Activated naive CD4-positive, alpha-beta T cell (primary cell): ENCODE measurements around the gene KCNIP3.

Experiments used
- DNase-seq, 4 experiments: peaks; one replicate each; lab custom pipeline; 2025; lab: John Stamatoyannopoulos, UW

KCNIP3 gene

GRCh38 chr2:95329891-95330793 lies 33.0 kb downstream of the KCNIP3 start:
- DNase-seq: no peak

DNA sequence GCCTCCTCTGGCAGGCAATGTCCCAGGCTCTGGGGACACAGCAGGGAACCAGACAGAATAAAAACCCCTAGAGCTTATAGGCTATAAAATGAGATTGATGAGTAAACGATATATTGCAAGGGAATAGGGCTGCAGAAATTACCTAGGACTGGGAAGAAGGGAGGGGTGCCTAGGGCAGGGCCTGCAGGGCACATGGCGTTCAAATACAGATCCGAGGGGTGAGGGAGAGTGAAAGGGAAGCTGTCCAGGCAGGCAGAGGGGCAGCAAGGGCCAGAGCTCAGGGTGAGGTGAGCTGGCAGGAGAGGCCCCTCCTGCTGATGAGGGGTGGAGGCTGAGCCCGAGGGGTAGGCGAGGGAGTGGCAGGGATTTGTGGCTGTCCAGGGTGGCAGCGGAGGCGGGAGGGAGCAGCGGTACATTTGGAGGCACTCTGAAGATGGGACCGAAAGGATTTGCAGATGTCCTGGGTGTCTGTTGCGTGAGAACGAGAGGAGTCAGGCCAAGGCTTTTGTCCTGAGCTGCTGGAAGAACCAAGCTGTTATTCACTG lies 33.7 kb downstream of the KCNIP3 start:
- no peak for DNase-seq

- DNase-seq: no peak
Observed at GRCh38 chr2:95331606-95332005, 34.5 kb downstream of the KCNIP3 start.

DNA sequence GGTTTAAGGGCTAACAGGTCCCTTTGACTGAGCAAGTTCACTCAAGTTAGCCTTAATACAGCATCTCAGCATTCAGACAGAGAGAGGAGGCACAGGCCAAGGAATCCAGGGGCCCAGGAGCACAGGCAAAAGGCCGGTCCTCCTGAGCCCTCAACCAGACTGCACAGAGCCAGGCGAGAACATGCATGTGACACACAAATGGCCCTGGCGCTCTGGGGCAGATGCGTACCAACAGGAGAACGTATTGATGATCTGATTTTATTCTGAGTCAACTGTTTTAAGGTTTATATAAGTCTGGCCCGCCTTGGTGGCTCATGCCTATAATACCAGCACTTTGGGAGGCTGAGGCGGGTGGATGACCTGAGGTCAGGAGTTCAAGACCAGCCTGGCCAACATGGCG lies 34.9 kb downstream of the KCNIP3 start:
- no peak for DNase-seq

DNA sequence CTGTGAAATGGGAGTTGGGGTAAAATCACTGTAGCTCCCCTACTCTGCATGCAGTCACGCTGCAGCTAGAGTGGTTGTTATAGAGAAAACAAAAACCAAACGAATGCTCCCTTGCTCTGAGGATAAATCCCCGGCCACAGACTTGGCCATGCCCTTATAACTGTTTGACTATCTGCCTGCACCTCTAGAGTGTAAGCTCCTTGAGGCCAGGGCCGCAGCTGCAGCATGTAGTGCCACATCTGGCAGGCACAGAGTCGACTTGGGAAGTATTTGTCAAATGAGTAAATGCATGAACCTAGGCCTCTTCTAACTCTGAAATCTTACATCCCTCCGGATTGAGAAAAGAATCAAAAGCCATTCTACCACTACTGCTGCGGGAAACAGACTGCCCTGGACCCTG lies 35.9 kb downstream of the KCNIP3 start:
- DNase-seq: no peak

- DNase-seq: no peak
Observed at GRCh38 chr2:95333888-95334338, 36.8 kb downstream of the KCNIP3 start.

DNA sequence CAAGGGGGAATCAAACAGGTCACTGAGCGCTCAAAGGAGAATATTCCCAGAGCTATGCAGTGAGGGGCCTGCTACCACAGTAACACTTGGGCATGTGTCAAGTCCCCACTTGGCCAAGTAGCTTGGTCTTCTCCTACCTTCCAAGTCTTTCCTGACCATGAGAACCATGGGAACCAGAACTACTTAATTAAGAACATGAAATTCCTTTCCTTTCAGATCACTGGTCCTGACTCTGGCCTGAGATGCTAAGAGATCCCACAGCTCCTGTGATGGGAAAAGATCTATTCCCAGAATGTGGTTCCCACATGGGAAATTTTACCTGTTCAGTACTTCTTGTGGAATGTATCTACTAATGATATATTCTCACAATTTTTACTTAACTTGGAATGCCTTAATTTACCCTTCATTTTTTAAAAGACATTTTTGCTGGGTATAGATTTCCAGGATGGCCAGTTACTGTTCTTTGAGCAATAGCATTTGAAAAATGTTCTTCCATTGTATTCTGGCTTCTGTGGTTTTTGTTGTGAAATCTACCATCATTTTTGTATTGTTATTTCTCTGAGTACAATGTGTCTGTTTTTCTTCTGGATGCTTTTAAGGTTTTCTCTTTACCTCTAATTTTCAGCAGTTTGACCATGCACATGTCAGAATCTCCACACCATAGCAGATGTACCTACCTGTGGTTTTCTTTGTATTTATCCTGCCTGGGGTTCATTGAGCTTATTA lies 37.9 kb downstream of the KCNIP3 start:
- no peak for DNase-seq

- no peak for DNase-seq
Observed at GRCh38 chr2:95336406-95336805, 39.3 kb downstream of the KCNIP3 start.

GRCh38 chr2:95337829-95338228 lies 40.7 kb downstream of the KCNIP3 start:
- DNase-seq: no peak

- DNase-seq: no peak
Observed at GRCh38 chr2:95342556-95343320, 45.6 kb downstream of the KCNIP3 start.

DNA sequence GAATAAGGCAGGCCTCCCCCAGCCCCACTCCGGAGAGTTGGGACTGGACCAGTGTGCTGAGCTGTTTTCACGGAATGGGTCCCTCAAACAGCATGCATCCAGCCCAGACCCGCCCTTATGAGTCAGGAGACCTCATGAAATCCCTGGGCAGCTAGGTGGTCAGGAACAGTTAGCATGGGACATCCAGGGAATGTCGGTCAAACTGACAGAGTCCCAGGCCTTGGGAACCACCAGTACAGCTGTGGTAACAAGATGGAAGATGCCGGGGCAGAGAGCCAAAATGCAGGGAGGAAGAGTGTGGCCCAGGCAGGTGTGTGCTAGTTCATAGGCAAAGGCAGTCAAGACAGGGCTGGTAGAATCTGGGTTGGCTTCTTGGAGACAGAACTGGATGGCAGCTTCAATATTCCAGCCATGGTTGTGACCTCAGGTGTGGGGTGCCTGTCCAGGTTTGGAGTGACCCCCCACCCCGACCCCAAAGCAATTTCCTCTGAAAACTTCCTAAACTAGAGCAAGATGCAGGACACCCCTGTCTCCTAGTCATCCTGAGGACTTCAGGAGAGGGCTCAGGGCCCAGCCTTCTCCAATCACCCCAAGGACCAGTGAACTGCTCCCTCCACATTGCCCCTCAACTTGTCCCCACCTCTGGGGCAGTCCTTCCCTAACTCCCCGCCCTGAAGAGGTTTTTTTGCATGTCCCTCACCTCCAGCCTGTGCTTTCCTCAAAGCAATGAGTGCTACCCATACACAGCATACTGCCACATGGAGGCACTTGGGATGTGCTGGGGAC lies 46.5 kb downstream of the KCNIP3 start:
- no peak for DNase-seq

DNA sequence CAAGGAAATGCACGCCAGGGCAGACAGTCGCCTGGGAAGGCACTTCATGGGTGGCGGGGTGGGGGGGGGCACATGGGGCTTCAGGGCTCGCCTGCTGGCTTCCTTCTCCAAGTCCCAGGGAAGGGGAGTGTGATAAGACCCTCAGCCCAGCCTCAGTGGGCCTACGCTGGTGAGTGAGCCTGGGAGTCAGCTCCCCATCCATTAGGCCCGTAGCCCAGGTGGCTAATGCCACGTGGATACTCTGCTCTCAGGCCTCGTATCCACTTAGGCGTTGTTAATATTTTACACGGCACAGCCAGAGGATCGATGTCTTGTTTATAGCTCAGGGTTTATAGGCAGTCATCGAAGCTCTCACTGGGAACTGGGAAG lies 47.1 kb downstream of the KCNIP3 start:
- DNase-seq: no peak

GRCh38 chr2:95344656-95345055 lies 47.5 kb downstream of the KCNIP3 start:
- DNase-seq: no peak

- DNase-seq: no peak
Observed at GRCh38 chr2:95345081-95345562, 48.0 kb downstream of the KCNIP3 start.

- DNase-seq: peak in 3 of 4 experiments; percentile 10 to 41 (median 27)
Observed at GRCh38 chr2:95345563-95346230, 48.5 kb downstream of the KCNIP3 start.

DNA sequence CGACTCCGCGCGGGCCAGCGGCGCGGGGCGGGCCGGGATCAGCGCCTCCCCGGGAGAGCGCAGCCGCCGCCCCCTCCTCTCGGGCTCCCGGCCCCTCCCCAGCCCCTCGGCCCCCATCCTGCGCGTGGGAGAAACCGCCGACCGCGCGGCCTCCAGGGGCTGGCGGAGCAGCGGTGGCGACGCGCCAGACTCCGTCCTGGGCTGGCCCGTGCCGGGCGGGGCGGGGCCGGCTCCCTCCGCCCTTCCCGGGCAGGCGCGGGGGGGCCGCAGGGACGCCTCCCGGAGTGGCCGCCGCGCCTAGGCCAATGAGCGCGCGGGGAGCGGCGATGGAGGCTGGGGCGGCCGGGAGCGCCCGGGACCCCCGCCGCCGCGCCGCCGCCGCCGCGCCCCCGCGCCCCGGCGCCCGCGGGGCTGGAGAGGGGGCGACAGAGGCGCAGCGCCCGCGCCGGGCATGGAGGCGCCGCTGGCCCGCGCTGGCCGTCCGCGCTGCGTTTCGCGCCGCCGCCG lies 49.1 kb downstream of the KCNIP3 start:
- DNase-seq: no peak

- no peak for DNase-seq
Observed at GRCh38 chr2:95346738-95347671, 49.9 kb downstream of the KCNIP3 start.

DNA sequence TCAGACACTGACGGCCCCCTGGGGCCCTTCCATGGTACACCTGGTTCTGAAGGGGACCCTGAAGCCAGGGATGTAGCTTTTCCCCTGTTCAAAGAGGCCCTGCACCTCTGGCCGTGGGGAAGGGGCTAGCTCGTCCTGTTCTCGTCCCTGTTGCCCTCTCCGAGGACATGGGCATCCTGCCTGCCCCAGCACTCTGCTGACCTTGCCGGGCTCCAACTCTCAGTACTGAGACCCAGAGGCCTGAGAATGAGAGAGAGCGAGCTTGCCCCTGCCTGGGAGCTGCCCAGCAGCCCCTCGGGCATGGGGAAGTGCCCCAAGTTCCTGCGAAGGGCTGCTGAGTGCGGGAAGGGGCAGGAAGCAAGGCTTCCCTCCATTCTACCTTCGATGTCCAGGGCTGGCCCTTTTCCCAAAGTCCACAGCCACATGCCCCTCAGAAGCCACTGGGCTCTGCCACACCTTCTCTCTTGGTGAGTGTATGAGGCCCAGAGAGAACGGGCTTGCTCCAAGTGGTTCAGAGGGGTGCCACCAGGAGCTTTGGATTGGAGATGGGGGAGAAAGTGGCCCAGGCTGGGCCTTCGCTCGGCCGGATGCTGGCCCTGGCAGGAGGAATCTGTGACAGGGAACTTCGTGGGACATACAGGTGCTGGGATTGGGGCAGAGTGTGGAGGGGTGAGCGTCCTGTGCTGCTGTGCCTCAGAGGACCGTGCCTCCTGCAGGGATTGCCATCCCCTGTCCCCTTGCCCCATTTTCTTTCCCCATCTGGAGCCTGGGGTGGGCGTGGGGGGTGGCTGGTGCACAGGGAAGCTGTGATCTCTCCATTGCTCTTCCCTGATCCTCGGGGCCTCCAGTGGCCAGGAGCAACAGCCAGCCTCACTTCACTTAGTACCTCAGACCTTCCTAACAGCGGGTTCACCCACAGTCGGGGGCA lies 50.8 kb downstream of the KCNIP3 start:
- DNase-seq: no peak
